T-helper 22 cell (primary cell): ENCODE measurements around the gene ZNF618.

Experiments used
- DNase-seq: peaks from one replicate; pipeline ENCODE4 v3.0.0-alpha.2; 2020; ENCODE audit warnings: low read depth

Gene ZNF618

DNA sequence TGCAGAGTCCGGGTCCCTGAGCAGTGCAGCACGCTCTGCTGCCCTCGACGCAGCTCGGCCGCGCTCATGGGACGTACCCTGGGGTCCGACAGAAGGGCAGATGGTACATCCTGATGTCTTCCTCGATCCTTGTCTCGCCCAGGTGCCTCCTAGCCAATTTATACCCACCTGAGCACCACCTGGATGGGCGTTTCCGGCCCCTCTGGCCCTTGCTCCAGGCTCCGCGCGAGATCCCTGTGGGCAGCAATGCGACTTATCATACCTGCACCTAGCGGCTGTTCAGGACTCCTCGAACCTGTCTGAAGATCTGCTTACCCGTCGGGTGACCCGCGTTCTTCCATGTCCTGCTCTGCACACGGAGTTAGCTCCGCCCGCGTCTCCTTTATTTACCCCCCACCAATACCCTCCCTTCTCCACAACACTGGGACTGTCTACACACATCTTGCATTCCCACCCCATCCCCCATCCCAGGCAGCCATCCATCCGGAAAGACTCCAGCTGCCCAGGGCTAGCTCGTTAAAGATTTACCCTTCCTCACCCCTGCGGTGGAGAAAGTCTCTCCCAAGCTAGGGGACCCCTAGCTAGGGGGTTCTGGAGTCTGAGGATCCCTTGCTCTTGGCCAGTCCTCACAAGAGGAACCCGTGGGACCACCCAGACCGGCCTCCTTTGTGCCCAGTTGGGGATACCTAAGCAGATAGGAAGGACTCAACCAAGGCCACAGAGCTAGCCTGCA, 223.0 kb downstream of the ZNF618 start, which contains the start of gene KIF12:
Gene KIF12, minus strand, starts transcription at position 357 of the 733 bp plus-strand sequence. Its CDS starts 16 bp downstream, at position 341.
- no peak for DNase-seq

DNA sequence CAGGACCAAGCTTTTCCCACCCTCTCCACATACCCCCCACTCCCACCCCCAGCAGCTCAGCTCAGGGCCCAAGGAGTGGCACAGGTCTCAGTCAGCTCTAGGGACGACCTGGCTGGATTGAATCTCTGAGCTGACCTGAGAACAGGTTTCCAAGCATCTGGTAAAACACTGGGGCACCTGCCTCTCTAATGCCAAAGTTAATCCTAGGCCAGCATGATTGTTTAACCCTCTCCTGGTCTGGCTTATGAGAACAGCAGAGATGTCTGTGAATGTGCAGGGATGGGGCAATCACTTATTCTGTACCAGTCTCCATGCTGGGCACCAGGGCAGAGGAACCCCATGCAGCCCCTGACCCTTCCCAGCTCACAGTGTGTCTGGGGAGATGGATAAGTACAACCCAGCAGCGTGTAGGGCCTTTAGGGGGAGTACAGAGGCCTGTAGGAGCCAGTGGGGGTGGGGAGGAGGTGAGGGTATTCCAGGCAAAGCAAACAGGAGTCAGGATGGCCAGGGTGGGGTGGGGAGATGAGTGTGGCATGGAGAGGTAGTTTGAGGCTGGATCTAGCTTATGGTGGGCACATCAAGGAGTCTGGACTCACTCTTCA, 223.7 kb downstream of the ZNF618 start:
- DNase-seq: no peak

DNA sequence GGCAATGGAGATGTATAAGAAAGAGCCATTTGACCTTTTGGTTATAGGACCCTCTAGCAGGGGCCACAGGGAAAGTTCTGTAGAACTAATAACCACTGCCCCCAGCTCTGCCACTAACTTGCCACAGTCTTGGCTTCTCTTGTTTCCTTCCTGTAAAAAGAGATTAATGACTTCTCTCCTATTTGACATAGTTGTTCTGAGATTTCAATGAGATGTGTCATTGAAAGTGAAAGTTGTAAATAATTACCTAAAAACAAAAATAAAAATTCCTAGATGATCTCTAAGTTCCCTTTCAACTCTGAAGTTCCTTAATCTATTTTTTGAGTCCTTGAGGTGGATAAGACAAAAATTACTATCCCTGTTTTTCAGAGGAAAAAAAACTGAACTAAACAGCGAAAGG, 224.4 kb downstream of the ZNF618 start:
- DNase-seq: no peak

DNA sequence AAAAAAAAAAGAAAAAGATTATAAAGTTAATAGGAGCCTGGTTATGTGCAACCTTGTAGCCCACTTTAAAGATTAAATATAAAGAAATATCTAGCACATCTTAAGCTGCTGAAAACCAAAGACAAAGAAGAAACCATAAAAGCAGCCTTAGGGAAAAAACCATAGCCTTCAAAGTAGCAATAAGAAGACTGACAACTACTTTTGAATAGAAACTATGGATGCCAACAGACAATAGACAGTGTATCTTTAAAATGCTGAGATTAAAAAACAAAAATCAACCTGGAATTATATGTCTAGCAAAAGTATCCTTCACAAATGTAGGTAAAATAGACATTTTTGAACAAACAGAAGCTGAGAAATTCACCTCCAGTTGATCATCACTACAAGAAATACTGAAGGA, 226.4 kb downstream of the ZNF618 start:
- no peak for DNase-seq

DNA sequence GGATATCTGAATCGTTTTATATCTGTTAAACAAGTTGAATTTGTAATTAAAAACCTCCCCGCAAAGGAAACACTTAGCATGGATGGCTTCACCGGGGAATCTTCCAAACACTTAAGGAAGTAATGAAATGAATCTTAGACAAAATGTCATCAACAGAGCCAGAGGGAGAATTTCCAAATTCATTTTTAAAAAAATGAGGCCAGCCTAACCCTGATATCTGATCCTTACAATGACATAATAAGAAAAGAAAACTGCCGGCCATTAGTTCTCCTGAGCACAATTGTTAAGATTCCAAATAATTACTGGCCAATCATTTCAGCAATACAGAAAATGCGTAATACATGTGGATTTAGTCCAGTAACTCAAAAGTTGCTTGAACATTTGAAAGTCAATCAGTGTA, 229.1 kb downstream of the ZNF618 start:
- no peak for DNase-seq
